HG02938 (cell line): ENCODE data around the gene ATN1.

Source experiments
- ATAC-seq: cut with Tn5 transposase; IDR thresholded peaks from one replicate; pipeline ENCODE4 v1.9.1; 2021; ENCODE audit warnings: mild to moderate bottlenecking, moderate library complexity; ENCODE audit not compliant: unreplicated experiment

The ATN1 gene

DNA sequence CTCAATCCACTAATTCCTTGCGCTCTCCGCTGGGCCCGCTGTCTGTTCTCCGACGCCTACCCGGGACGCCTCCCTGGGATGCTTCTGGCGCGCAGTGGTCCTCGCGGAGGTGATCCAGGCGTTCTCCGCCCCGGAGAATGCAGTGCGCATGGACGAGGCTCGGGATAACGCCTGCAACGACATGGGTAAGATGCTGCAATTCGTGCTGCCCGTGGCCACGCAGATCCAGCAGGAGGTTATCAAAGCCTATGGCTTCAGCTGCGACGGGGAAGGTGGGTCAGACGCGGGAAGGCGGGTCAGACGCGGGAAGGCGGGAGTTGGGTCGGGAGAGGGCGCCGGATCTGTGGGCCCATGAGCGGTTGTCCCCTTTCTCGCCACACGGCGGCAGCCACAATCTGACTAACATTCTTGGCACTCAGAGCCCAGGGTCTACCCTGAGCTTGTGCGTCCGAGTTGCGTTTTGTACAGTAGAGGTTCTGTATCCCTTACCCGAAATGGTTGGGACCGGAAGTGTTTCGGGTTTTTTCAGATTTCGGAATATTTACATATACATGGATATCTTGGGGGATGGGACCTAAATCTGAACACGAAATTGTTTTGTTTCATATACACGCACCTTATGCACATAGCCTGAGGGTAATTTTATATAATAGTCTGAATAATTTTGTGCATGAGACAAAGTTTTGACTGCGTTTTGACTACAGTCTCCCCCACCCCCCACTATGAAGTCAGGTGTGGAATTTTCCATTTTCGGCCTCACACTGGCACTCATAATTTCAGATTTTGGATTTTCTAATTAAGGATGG lies 16.8 kb downstream of the ATN1 start:
- ATAC-seq: peak; percentile 45

DNA sequence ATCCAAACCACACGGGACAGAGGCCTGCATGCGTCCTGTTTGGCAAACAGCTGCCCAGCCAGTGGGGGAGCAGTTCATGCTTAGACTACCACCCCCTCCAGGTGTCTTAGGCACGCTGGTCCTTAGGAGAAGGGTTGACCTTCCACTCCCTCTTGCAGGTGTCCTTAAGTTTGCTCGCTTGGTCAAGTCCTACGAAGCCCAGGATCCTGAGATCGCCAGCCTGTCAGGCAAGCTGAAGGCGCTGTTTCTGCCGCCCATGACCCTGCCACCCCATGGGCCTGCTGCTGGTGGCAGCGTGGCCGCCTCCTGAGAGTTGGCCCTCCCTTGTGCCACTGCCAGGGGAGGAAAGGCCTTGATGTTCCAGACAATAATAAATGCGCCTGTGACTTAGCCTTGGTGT lies 17.9 kb downstream of the ATN1 start:
- no peak for ATAC-seq

- ATAC-seq: no peak
These were observed 18.5 kb downstream of the ATN1 start for GRCh38 chr12:6946033-6946919.

- ATAC-seq: no peak
These were observed 19.2 kb downstream of the ATN1 start for GRCh38 chr12:6946920-6947374.

GRCh38 chr12:6947615-6948014 lies 19.9 kb downstream of the ATN1 start:
- no peak for ATAC-seq

- no peak for ATAC-seq
These were observed 21.3 kb downstream of the ATN1 start for GRCh38 chr12:6948873-6949594.

DNA sequence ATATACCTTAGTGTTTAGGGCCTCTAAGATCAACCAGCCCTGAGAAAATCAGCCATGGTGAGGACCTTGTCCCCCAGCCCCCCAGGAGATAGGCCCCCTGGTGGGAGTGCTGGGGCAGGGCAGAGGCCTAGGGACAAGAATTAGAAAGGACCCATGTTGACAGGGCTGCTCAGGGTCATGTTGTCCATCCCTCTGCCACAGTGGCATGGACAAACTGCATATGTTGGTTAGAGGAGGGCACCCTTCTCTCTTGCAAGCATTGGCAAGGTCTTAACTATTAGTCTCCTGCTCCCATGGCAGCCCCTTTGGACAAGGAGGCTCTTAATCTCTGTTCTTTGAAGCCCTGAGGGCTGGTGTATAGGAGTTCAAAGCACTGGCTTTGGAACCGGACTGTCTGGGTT lies 22.6 kb downstream of the ATN1 start:
- no peak for ATAC-seq

DNA sequence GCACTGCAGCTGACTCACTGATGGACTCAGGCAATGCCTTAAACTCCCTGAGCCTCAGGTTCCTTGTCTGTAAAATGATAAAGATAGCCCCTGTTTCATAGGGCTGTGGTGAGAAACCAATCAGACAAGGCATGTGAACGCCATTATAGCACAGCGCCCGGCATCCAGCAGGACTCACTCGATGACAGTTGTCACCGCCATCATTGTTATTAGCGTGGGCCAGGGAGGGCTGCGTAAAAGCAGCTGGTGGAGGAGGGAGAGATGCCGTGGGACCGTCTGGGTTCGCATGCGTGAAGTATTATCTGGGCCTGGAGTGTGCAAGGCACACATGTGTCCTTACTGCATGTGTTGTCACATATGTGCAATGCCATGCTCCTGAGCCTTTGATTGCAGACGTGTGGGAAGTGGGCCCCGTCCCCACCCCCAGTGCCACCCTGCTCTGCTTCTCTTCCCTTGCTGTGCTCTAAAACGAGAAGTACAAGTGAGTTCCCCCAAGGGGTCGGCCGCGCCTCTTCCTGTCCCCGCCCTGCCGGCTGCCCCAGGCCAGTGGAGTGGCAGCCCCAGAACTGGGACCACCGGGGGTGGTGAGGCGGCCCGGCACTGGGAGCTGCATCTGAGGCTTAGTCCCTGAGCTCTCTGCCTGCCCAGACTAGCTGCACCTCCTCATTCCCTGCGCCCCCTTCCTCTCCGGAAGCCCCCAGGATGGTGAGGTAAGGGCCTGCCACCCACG lies 23.2 kb downstream of the ATN1 start, which contains the start of gene PTPN6:
Gene PTPN6, plus strand, starts transcription at position 546 of the 730 bp plus-strand sequence. Its CDS starts 157 bp downstream, at position 703.
- ATAC-seq: no peak

DNA sequence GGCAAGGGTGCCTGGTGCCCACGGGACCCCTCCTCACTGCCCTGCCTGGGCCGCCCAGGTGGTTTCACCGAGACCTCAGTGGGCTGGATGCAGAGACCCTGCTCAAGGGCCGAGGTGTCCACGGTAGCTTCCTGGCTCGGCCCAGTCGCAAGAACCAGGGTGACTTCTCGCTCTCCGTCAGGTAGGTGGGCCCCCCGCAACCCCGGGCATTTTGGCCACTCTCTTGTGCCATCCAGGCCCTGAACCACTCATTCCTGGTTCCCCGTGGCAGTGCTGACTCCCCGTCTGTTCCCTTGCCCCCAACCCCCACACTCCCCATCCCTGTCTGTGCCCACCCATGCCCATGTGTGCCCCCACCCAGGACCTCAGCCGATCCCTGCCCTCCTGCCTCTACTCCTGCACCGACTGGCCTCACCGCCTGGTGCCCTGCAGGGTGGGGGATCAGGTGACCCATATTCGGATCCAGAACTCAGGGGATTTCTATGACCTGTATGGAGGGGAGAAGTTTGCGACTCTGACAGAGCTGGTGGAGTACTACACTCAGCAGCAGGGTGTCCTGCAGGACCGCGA lies 23.9 kb downstream of the ATN1 start:
- no peak for ATAC-seq

- ATAC-seq: no peak
These were observed 24.5 kb downstream of the ATN1 start for GRCh38 chr12:6952121-6952862.

- no peak for ATAC-seq
These were observed 25.2 kb downstream of the ATN1 start for GRCh38 chr12:6952863-6953441.

DNA sequence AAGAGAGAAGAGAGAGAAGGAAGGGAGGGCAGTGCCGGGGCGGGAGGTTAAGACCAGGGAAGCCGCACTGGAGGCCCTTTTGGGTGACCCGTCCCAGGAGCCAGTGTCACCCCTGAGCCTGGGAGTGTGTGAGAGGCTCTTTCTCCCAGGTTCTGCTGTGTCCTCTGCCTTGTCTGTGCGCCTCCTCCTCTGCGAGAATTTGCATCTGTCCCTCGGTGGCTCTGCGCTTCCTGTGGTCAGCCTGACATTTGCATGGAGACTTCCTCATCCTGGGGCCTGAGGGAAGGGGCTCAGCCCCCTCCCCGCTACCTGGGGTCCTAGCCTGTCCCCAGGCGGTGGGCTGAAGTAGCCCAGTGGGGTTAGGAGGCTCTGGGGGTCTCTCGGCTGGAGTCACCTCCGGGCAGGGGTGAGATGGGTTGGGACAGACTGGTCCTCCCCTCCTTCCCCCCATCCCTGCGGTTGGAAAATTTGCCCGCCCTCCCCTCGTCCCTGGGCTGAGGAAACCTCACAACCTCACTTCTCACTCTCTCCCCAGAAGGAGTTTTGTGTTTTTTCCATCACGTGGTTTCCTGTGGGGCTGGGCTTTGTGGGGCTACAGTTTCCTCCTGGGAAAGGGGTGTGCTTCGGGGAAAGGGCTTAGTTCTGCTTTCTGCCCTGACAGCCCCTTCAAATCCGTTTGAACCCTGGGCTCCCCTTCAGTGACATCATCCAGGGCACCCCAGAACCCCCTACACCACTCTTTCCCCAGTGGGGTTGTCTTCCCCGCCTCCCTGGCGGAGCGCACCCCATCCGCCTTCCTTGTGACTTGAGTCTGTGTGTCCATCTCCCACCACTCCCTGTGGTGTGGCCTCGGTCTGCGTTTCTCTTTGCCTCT lies 25.9 kb downstream of the ATN1 start:
- ATAC-seq: peak; percentile 50

DNA sequence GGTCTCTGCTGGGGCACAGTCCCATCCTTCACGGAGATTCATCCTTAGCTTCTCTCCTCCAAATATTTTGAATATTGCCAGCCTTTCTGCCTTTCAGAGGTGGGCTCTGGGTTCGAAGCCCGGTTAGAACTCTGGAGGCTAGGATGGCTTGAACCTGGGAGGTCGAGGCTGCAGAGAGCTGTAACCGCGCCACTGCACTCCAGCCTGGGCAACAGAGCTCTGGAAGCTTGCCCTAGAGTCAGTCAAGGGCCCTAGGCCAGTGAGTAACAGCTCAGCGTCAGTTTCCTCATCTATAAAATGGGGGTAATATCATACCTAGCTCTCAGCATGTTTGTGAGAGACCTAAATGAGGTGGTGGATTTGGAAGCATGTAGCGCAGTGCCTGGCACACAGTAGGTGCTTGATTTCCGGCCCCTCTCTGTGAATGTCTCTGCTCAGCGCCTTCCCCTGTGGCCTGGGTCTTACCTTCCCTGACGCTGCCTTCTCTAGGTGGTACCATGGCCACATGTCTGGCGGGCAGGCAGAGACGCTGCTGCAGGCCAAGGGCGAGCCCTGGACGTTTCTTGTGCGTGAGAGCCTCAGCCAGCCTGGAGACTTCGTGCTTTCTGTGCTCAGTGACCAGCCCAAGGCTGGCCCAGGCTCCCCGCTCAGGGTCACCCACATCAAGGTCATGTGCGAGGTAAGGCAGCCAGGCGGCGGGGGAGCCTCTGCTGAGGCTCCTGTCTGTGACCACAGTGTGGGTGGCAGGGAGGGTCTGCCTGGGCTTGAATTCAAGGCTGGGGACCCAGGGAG lies 26.8 kb downstream of the ATN1 start:
- ATAC-seq: no peak

DNA sequence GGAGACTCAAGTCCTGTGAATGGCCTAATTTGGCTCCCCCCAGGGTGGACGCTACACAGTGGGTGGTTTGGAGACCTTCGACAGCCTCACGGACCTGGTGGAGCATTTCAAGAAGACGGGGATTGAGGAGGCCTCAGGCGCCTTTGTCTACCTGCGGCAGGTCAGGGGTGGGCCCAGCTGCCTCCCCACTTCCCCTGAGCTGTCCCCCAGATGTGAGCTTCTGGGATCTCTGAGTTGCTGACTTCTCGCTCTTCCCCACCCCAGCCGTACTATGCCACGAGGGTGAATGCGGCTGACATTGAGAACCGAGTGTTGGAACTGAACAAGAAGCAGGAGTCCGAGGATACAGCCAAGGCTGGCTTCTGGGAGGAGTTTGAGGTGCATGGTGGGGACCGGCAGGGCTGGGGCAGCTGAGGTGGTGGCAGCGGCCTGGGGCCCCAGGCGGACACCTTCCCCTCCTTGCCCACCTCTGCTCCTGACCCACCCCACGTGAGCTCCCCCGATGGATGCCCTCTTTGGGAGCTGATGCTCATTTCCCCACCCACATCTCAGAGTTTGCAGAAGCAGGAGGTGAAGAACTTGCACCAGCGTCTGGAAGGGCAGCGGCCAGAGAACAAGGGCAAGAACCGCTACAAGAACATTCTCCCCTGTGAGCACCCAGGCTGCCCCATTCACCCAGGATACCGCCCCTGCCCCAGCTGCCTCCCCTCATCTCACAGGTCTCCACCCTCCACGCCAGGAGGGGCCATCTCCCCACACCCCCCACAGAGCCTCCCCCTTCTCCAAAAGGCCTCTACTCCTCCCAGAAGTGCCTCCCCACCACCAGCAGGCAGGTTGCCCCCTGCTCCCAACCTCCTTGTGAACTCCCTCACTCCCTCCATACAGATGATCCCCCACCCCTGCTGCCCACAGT lies 27.6 kb downstream of the ATN1 start:
- ATAC-seq: no peak

DNA sequence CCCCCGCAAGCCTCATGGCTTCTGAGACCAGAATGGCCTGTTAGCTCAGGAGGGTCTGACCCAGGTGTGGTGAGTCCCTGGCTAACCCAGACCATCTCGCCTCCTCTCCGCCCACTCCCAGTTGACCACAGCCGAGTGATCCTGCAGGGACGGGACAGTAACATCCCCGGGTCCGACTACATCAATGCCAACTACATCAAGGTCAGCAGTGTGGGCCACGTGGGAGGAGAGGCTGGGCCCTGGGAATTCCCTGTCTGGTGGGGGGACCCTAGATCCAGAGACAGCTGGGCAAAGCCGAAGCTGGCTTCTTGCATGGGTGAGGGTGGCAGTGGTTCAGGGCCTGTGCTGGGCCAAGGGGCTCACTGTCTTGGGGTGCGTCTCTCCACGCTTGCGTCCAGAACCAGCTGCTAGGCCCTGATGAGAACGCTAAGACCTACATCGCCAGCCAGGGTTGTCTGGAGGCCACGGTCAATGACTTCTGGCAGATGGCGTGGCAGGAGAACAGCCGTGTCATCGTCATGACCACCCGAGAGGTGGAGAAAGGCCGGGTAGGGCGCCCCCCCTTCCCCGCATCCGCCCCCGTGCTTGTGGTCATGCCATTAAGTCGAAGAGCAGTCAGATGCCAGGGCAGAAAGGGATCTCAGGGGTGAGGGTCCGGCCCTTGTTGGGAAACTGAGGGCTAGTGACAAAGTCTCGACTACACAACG lies 28.4 kb downstream of the ATN1 start:
- no peak for ATAC-seq
